ENCODE measurements around the gene PTBP1.

PTBP1 gene

GRCh38 chr19:858868-859843 is 61.9 kb downstream of the PTBP1 start, which contains the start of gene CFD:
Gene CFD, plus strand, starts transcription at chr19:859664. Its CDS starts 26 bp downstream, at chr19:859690.
- TF ChIP-seq POLR2AphosphoS5 (IDR thresholded peaks at IDR 0.05; ENCODE audit: low read depth, low read length), result no peak
- TF ChIP-seq PAX5 (IDR thresholded peaks at IDR 0.05; ENCODE audit: insufficient read depth, low read length, severe bottlenecking), result no peak
- no peak for TF ChIP-seq POLR2A (IDR thresholded peaks at IDR 0.05; ENCODE audit: low read depth, low read length)
- TF ChIP-seq SPI1 (IDR thresholded peaks at IDR 0.05; ENCODE audit: low read depth, low read length), result no peak
- TF ChIP-seq TAF1 (IDR thresholded peaks at IDR 0.05; ENCODE audit: low read depth, low read length), result no peak
- no peak for TF ChIP-seq POU2F2 (IDR thresholded peaks at IDR 0.05; ENCODE audit: low read depth, low read length)
- DNase-seq (ENCODE audit: insufficient read length, low spot score) (no peak), FAIRE-seq (no peak)

- FAIRE-seq (no peak), DNase-seq (ENCODE audit: insufficient read length, low spot score) (no peak)
- TF ChIP-seq POLR2A (IDR thresholded peaks at IDR 0.05; ENCODE audit: low read depth, low read length), result no peak
- no peak for TF ChIP-seq TAF1 (IDR thresholded peaks at IDR 0.05; ENCODE audit: low read depth, low read length)
- TF ChIP-seq PAX5 (IDR thresholded peaks at IDR 0.05; ENCODE audit: insufficient read depth, low read length, severe bottlenecking), result no peak
- no peak for TF ChIP-seq POU2F2 (IDR thresholded peaks at IDR 0.05; ENCODE audit: low read depth, low read length)
- no peak for TF ChIP-seq SPI1 (IDR thresholded peaks at IDR 0.05; ENCODE audit: low read depth, low read length)
- TF ChIP-seq POLR2AphosphoS5 (IDR thresholded peaks at IDR 0.05; ENCODE audit: low read depth, low read length), result no peak
These were observed 64.0 kb downstream of the PTBP1 start for GRCh38 chr19:861141-861755.
